Measurements from ENCODE around the gene CNNM1. TPM values are rescaled to one million over a fixed set of nuclear protein-coding genes. Genes with fewer than 3 reads are reported as not detected.

CNNM1 gene
- total and polyA plus RNA-seq, 2 donors from 2014 or later = 0.49 to 0.85 TPM

DNA sequence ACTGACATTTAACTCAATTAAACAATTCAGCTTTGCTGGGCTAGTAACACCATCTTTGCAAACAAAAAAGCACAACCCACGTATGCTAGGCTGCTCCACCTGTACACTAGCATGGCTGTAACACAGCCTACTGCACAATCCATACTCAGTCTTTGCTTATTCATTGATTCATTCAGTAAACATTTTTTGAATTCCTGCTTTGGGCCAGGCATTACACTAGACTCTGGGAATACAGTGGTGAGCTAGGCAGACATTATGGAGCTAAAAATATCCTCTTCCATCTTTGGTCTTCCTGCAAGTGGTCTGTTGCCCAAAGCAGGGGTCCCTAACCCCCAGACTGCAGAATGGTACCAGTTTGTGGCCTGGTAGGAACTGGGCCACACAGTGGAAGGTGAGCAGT lies 9.9 kb downstream of the CNNM1 start:
- DNase-seq (no peak), FAIRE-seq (no peak)
- TF ChIP-seq, protein P1, sequence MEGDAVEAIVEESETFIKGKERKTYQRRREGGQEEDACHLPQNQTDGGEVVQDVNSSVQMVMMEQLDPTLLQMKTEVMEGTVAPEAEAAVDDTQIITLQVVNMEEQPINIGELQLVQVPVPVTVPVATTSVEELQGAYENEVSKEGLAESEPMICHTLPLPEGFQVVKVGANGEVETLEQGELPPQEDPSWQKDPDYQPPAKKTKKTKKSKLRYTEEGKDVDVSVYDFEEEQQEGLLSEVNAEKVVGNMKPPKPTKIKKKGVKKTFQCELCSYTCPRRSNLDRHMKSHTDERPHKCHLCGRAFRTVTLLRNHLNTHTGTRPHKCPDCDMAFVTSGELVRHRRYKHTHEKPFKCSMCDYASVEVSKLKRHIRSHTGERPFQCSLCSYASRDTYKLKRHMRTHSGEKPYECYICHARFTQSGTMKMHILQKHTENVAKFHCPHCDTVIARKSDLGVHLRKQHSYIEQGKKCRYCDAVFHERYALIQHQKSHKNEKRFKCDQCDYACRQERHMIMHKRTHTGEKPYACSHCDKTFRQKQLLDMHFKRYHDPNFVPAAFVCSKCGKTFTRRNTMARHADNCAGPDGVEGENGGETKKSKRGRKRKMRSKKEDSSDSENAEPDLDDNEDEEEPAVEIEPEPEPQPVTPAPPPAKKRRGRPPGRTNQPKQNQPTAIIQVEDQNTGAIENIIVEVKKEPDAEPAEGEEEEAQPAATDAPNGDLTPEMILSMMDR (IDR thresholded peaks at IDR 0.05; ENCODE audit: borderline replicate concordance, extremely low read depth, insufficient read depth) = no peak
- Histone ChIP-seq H3K9me3 (ENCODE audit: control insufficient read depth in 2 of 3, insufficient read depth in 1 of 3, low read length in 3 of 3) (no peaks in the 10 kb centered on the region), H3K4me1 (ENCODE audit: control insufficient read depth in 2 of 3, insufficient read depth in 2 of 3, low read depth in 1 of 3, low read length in 3 of 3) (no peaks in the 10 kb centered on the region), H3K27ac (ENCODE audit: low read depth in 2 of 2, low read length in 2 of 2) (no peak overlapping the region), H3K4me3 (ENCODE audit: low read length in 3 of 3) (no peak overlapping the region), H3K27me3 (ENCODE audit: control insufficient read depth, insufficient read depth, low read length) (no peaks in the 10 kb centered on the region), H3K9ac (ENCODE audit: low read length in 3 of 3) (no peak overlapping the region), H3K36me3 (ENCODE audit: control insufficient read depth in 2 of 3, insufficient read depth in 3 of 3, low read length in 3 of 3) (no peaks in the 10 kb centered on the region)
- intact Hi-C loops (cut with DNase I) = no loop called here

DNA sequence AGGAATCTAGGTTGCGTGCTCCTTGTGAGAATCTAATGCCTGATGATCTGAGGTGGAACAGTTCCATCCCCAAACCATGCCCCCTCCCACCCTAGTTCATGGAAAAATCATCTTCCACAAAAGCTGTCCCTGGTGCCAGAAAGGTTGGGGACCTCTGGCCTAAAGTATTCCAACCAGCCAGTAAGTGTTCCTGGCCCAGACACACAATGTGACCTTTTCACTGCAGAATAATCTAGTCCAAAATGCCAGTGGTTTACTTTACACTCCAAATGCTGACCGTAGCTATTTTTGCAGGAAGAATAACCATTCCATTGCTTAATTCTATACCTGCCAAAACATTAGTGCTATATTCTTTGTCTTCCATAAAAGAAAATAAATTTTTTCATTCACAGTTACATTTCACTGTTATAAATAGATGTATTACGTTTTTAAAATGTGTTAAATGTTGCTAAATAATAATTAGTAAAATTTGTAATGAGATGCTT lies 10.4 kb downstream of the CNNM1 start:
- Histone ChIP-seq H3K9me3 (ENCODE audit: control insufficient read depth in 2 of 3, insufficient read depth in 1 of 3, low read length in 3 of 3) (no peaks in the 10 kb centered on the region), H3K4me1 (ENCODE audit: control insufficient read depth in 2 of 3, insufficient read depth in 2 of 3, low read depth in 1 of 3, low read length in 3 of 3) (no peaks in the 10 kb centered on the region), H3K27ac (ENCODE audit: low read depth in 2 of 2, low read length in 2 of 2) (no peak overlapping the region), H3K27me3 (ENCODE audit: control insufficient read depth, insufficient read depth, low read length) (no peaks in the 10 kb centered on the region), H3K4me3 (ENCODE audit: low read length in 3 of 3) (no peak overlapping the region), H3K9ac (ENCODE audit: low read length in 3 of 3) (no peak overlapping the region), H3K36me3 (ENCODE audit: control insufficient read depth in 2 of 3, insufficient read depth in 3 of 3, low read length in 3 of 3) (no peaks in the 10 kb centered on the region)
- intact Hi-C loops (cut with DNase I) = no loop called here
- TF ChIP-seq, protein P1 (IDR thresholded peaks at IDR 0.05; ENCODE audit: borderline replicate concordance, extremely low read depth, insufficient read depth) = no peak
- no peak for FAIRE-seq
- DNase-seq = no peak

DNA sequence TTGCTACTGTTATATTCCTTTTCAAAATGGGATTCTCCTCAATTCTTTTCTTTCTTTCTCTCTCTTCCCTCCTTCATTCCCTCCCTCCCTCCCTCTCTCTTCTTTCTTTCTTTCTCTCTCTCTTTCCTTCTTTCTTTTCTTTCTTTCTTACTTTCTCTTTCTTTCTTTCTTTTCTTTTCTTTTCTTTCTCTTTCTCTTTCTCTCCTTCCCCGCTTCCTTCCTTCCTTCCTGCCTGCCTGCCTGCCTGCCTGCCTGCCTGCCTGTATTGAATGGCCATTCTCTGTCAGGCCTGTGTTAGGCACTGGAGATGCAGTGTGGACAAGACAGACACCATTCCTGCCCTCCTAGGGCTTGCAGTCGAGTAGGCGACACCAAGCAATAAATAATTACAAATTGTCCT lies 11.5 kb downstream of the CNNM1 start:
- no peak overlapping the region for H3K9ac ChIP-seq (ENCODE audit: low read length in 3 of 3)

More for the DNA sequence above, 11.5 kb downstream of the CNNM1 start:
- Histone ChIP-seq H3K4me3 (ENCODE audit: low read length in 3 of 3) (no peak overlapping the region), H3K27me3 (ENCODE audit: control insufficient read depth, insufficient read depth, low read length) (no peaks in the 10 kb centered on the region), H3K9me3 (ENCODE audit: control insufficient read depth in 2 of 3, insufficient read depth in 1 of 3, low read length in 3 of 3) (no peaks in the 10 kb centered on the region), H3K27ac (ENCODE audit: low read depth in 2 of 2, low read length in 2 of 2) (no peak overlapping the region), H3K36me3 (ENCODE audit: control insufficient read depth in 2 of 3, insufficient read depth in 3 of 3, low read length in 3 of 3) (no peaks in the 10 kb centered on the region), H3K4me1 (ENCODE audit: control insufficient read depth in 2 of 3, insufficient read depth in 2 of 3, low read depth in 1 of 3, low read length in 3 of 3) (no peaks in the 10 kb centered on the region)
- DNase-seq (no peak), FAIRE-seq (no peak)
- intact Hi-C loops (cut with DNase I) = no loop called here
- TF ChIP-seq, protein P1 (IDR thresholded peaks at IDR 0.05; ENCODE audit: borderline replicate concordance, extremely low read depth, insufficient read depth) = no peak

Data from kidney (tissue), 14 donors.